ENCODE measurements around the gene ZNF423.
"Not testable (repeated sequence)": the region's sequence is repeated elsewhere in the genome, so short reads cannot be mapped to it uniquely, and the experiment has no call there.

ZNF423 gene

DNA sequence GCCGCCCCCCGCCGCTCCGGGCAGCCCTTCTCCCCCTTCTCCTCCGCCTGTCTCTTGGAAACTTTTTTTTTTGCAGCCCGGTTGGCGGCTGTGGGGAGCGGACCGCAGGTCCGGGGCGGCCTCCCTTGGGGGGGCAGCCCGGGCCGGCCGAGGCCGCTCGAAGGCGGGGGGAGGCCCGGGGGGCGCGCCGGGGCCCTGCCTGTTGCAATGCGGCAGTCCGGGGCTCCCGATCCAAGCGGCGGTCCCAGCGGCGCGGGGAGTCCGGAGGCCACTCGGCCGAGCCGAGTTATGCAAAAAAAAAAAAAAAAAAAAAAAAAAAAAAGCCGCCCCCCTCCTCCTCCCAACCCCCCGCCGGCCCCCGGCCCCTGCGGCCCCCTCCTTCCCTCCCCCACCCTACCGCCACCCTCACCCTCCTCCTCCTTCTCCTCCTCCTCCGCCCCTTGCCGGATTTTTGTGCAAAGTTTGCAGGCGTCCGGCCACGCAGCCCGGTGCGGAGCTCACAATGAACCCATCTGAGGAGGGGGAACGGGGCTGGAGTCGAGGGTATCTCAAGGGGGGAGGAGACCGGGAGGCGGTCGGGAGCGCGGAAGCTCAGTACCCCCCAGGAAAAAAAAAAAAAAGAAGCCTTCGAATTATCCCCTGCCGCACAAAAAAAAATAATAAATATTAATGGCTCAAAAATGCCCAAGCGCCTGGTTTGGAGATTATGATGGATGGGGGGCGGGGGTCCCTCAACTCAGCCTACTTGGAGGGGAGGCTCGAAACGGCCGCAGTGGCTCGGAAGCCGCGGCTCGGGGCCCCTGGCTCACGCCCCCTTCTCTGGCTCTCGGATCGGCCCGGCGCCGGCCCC, at the start of gene ZNF423:
Gene ZNF423 (minus strand): TSS at position 291 of the 850 bp plus-strand sequence. CDS start 338 bp downstream, outside the sequence.
- DNase-seq = no peak

DNA sequence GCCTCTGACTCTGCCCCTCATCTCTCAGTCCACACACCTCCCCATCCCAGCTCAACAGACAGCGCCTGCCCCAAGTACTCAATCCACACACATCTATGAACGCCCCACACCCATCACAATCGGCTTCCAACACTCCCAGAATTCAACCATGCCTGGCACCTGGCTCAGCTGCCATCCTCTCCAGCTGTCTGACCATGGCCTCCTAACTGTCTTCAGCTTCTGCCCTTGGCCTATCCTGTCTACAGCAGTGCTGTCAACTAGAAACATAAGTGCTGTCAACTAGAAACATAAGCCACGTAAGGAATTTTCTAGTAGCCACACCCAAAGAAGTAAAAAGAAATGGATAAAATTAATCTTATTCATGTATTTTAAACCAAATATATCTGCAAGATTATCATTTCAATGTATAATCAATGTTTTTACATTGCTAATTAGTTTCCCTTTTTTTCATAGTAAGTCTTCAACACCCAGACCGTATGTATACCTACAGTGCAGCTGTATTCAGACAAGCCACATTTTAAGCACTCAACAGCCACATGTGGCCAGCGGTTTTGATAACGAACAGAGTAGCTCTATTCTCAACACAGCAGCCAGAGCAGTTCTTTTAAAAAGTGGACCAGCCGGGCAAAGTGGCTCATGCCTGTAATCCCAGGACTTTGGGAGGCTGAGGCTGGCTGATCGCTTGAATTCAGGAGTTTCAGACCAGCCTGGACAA, 48.6 kb upstream of the ZNF423 start:
- no peak for DNase-seq

DNA sequence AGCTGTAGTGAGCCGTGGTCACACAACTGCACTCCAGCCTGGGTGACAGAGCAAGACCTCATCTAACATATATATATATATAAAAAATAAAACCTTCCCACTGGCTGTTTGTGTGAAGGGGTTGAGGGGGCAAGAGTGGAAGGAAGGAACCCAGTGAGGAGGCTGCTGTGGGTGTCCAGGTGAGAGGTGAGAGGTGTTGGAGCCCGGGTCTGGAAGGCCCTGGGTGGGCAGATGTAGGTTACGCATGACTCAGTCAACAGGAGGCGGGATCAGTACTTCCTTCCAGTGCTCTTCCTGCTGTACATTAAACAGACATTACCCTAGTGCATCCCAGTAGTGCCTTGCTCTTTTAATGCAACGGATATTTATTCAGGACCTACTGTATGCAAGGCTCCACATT, 47.0 kb upstream of the ZNF423 start:
- no peak for DNase-seq

DNA sequence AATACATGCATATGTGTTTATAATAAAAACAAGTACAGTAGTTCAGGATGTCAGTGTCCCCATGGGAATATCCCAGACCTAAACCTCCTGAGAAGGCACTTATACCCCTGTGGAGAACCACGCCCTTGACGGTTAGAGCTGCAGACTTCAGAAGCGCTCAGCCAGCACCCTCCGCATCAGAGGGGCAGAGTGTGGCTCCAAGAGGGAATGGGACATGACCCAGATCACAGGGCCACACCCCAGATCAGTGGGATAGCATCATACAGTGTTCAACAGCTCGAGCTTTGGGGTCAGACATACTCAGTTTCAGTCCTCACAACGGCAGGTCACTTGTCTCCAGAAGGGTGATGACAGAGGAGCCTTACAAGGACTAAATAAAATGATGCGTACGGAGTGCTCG, 45.8 kb upstream of the ZNF423 start:
- DNase-seq = no peak

DNA sequence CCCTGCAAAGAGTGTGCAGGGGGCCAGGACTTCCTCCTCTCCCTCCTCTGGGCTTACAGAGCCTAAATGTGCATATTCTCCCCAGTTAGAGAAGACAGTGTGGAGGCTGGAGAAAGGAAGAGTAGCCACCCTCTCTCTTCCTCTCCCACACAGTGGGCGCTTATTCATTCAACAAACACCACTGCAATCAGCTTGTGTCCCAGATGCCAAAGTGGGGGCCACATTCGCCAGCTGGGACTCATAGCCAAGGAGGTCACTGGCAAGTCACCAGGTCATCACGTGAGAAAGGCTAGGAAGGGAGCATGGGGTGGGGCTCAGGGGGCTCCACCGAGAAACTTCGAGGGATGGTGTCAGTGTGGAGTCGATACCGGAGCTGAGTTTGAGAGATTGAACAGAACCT, 45.0 kb upstream of the ZNF423 start:
- DNase-seq = no peak

DNA sequence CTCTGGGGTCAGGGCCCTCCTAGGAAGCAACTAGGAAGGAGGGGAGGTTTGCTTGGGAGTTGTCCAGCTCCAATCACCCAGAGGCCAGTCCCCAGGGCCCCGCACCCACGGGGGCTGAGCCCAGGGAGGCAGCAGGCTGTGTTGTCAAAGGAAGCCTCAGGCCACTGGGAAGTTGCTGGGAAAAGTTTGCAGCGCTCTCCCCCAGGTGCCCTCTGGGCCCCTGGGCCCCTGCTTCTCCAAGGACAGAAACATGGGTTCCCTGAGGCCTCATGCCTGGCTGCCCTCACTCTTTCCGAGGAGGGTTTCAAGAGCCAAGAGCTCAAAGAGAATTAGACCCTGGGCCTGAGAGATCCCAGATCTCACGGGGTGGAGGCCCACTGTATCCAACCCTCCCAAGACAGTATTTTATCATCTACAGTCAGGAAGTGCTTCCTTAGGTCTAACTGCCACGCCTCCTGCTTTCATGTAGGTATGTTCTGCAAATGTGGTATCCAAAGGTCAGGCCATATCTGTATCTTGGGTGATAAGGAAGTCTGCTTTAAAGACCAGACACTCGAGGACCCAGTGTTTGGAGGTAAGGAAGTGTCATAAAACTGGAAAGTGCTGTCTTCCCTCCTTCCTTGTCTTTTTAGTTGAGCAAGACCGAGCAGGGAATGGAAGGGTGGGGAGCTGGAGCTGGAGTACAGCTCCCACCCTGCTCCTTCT, 44.2 kb upstream of the ZNF423 start:
- no peak for DNase-seq

DNA sequence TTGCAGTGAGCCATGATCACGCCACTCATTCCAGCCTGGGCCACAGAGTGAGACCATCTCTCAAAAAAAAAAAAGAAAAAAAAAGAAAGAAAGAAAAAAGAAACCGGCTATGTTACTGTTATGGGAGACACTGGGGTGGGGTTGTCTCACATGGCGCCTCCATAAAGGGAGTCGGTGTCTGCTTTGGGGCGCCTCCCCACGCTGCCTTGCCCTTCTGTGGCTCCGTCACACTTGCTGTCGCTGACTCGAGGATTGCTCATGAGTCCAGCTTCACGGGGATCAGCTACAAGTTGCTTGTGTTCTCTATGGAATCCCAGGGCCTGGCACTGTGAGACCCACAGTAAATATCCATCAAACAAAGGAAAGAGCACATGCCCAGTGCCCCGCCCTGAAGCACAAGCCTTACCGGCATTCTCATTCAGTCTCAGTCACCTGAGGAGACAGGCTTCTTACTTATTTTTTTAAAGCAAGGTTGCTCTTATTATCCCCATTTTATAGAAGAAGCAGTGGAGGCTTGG, 40.6 kb upstream of the ZNF423 start:
- DNase-seq = no peak

DNA sequence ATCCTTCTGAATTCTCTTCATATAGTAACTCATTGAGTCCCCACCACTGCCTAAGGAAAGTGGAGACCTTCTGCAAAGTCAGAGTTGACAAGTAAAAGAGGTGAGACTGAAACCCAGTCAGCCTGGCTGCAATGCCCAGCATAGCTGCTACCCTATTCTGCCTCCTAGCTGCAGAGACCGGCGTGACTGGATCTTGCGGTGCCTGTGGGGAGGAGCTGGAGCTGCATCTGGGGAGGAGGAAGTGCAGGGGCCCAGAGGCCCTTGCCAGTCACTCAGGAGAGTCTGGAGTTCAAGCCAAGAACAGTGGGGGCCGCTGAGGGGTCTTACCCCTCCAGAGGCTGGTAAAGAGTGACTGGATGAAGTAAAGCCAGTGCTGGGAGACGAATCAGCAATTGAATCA, 35.0 kb upstream of the ZNF423 start:
- DNase-seq = no peak

DNA sequence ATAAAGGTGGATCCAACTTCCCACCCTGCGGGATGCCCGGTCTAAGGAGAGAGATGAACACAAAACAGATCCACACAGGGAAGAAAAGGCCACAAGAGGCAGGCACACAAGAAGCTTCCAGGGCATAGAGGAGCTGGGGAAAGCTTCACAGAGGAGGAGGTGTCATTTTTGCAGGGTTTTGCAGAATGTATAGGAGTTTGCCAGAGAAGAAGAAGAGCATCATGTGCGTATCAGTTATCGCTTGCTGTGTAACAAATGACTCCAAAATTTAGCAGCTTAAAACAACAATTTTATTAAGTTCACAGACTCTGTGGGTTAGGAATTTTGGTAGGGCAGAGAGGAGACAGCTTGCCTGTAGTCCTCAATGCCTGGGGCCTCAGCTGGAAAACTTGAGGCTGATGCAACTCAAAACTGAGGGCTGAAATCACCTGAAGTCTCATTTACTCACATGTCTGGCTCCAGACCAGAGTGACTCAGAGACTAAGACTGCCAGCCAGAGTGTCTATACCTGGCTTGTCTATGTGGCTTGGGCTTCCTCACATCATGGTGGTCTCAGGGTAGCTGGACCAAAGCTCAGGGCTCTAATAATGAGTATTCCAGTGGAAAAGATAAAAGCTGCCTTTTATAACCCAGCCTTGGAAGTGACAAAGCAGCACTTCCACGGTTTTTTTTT, 33.9 kb upstream of the ZNF423 start:
- no peak for DNase-seq

DNA sequence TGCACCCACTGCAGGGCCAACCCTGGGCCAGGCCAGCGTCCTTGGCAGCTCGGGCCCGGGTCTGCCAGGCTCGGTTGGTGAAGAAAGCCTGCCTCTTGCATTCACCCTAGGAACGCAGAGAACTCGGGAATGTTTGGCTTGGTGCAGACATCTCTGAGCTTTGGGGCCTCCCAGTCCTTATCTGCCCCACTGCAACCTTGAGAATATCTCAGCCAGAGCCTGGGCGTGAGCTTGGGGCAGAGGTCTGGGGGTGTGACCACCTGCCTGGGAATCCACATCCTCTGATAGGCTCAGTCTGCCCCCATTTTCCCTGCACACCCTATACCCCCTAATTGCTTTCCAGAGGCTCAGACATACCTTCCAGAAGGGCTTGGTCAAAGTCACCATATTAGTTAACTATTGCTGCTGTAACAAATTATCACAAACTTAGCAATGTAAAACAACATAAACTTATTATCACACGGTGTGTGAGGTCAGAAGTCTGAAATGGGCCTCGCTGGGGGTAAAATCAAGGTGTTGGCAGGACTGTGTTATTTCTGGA, 30.7 kb upstream of the ZNF423 start:
- no peak for DNase-seq

DNA sequence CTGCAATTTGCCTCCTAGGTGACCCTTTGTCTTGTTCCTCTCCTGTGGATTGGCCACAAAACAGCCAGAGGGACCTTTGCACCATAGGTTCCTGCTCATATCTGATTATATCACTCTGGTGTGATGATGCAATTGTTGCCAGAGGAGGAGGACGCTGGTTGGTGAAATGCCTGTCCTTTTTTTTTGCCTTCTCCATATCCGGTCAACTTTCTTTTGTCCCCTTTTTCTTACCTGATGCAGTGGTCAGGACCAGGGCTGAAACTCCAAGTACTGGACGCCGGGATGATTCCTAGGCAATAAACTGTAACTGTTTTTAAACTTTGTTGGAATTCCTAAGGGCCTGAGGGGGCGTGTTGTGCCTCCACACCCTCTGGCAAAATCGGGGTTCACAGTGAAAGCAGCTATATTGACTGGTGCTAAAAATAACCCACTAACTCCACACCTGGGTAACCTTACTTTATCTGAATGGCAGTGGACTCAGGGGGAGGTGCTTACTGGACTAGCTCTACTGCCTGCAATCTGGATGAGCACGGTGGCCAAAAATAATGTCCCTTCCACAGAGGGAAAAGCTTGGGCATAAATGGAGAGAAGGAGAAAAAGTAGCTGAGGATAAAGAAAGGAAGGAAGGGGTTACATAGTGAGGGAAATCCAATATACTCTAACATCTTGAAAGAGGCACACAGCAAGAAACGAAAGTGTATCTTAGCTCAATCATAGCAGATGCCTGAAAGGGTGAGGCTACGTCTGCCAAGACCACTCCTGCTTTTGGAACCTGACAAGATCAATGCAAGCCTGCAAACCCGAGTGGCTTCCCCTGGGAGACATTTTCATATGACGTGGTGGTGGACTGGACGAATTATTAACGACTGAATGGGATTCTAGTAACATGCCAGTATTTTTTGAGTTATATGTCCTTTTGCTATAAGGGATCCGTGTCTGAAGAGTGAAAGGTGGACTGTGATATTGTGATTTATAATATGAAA, 28.4 kb upstream of the ZNF423 start:
- no peak for DNase-seq

DNA sequence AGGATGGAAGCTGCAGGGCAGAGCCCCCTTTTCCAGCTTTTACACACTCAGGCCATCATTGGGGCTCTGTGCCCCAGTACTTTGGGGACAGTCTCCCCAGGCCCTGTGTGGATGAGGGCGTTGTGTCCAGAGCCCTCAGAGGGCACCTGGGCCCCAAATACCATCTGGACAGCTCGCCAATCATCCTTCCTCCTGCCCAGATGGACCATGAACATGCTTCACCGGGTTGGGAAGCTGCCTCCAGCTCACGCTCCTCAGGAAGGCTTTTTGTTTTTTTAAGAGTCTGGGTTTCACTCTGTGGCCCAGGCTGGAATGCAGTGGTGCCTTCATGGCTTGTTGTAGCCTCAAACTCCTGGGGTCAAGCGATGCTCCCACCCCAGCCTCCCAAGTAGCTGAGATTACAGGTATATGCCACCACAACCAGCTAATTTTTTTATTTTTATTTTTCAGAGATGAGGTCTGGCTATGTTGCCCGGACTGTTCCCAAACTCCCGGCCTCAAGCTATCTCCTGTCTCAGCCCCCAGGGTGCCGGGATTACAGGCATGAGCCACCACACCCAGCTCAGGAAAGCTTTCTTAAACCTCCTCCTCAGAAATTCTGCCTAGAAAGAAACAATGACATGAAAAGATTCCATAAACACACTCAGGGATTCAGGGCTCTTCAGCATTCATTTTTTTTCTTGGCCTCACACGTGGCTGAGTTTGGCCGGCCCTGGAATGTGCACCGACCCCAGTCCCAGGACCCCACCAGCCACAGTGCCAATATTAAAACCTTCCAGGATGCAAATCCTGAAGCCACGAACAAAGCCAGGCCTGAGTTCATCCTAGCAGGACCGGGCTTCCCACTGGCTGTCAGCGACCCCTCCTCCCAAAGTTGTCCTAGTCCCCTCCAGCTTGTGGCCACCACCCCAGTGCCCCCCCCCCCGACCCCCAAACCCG, 27.4 kb upstream of the ZNF423 start:
- DNase-seq = no peak

DNA sequence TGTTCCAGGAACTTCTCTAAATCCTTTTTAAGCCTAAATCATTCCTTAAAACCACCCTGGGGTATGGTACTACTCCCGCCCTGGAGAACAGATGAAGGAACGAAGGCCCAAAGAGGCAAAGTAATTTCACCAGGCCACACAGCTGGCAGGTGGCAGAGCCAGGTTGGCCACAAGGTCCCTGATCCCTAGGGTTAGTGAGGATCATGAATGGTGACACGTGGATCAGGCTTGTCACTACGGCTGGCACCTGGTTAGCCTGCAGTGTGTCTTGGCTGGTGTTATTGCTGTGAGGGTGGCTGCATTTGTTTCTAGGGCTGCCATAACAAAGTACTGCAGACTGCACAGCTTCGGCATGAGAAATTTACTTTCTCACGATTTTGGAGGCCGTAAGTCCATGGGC, 26.0 kb upstream of the ZNF423 start:
- no peak for DNase-seq

DNA sequence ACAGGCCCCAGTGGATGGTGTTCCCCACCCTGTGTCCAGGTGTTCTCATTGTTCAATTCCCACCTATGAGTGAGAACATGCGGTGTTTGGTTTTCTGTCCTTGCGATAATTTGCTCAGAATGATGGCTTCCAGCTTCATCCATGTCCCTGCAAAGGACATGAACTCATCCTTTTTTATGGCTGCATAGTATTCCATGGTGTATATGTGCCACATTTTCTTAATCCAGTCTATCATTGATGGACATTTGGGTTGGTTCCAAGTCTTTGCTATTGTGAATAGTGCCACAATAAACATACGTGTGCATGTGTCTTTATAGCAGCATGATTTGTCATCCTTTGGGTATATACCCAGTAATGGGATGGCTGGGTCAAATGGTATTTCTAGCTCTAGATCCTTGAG, 22.6 kb upstream of the ZNF423 start:
- DNase-seq = not testable (repeated sequence)

DNA sequence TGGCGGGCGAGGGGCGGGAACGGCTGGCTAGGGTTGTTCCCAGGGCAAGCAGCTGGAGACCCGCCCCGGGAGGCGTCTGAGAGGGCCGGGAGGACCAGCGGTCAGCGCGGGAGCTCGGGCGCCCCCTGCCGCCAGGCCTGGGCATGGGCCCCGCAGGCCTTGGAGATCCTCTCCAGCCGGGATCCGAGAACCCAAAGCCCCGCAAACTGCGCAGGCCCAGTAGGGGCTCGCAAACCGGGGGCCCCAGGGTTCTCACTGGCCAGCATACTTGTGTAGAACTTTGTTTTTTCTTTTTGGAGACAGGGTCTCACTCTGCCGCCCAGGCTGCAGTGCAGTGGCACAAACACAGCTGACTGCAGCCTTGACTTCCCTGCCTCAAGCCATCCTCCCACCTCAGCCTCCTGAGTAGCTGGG, 20.8 kb upstream of the ZNF423 start:
- no peak for DNase-seq

DNA sequence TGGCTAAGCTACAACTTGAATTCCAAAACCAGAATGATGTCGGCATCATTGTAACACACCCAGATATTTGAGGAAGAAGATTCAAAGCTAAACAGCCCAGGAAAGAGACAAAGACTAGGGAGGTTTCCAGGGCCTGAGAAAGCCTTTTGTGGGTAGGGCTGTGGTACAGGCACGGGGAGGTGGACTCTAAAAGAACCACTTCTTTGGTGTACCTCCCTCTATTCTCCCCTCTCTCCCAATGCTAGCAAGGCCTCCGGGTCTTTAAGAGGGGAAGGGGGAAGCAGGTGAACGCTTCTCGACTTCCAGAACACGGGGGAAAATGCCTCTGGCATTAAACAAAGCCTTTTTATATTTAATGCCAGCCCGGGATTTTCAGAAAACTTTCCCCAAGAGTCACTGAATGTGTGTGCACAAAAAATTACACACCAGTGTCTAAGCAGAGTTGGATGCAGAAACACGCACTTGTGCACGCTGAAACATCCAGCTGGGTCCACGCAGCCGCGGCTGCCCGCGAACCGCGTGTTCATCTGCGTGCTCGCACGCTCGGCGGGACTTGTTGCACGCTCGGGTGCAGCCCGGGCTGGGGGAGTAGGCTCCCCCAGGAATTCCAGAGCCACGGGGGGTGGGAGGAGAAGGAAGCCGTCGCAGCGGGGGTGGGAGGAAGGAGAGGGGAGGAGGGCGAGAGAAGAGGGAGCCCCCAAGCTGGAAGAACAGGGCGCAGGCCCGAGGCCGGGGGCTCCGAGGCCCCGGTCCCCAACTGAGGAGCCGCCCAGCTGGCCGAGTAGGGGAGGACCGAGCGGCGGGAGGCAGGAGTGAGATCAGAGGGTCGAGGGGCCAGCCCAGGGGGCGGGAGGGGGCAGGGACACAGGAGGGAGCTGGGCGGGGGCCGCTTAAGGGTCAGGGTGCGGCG, 20.1 kb upstream of the ZNF423 start:
- DNase-seq = no peak

DNA sequence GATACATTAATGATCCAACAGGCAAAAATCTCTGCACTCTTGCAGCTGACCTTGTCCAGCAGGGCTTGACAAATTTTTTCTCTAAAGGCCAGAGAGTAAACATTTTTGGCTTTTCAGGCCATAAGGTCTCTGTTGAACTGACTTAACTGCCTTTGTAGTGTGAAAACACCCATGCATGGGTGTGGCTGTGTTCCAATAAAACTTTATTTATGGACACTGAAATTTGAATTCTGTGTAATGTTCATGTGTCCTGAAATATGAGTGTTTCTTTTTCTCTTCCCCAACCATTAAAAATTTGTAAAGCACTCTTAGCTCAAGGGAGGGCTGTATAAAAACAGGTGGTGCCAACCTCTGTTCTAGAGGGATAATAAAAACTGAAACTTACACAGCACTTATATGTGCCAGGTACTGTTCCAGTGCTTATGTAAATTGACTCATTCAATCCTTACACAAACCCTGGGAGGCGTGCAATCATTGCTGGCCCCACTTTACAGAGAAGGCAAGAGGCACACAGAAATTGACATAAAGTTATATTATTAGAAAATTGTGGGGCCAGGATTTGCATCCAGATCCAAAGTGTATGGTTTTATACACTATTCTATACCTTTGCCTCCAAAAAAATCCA, 18.8 kb upstream of the ZNF423 start:
- no peak for DNase-seq

DNA sequence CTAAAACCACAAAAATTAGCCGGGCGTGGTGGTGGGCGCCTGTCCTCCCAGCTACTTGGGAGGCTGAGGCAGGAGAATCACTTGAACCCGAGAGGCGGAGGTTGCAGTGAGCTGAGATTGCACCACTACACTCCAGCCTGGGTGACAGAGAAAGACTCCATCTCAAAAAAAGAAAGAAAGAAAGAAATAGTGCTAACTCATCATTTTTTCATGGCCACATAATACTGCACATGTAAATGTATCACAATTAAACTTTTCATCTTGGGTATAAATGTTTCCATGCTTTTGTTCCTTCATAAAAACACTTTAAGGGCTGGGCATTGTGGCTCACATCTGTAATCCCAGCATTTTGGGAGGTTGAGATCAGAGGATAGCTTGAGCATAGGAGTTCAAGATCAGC, 15.9 kb upstream of the ZNF423 start:
- DNase-seq = not testable (repeated sequence)

DNA sequence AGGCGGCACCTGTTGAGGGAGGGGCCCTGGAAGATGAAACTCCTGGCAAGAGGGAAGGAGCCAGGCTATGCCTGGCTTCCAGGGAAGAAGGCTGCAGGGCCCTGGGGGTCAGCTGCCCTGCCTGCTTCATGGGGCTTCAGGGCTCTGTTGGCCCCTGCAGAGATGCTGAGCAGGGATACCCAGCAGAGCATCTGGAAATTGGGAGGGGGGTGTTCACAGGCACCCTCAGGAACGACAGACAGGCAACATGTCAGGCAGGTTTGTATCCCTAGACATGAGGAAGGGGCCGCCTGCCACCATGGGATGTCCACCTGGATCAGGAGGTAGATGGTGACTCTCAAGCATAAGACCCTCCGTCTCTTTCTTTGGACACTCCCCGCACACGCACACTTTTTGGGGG, 13.8 kb upstream of the ZNF423 start:
- DNase-seq = no peak

All from GDM1 (cell line).